Left ventricle myocardium inferior (tissue), 1 donor: ENCODE measurements around the gene CHSY1. TPM values are rescaled to one million over a fixed set of nuclear protein-coding genes. Genes with fewer than 3 reads are reported as not detected.

Experiments used
- DNase-seq: peaks from one replicate; pipeline ENCODE4 v3.0.0-alpha.2; 2020
- H3K27ac ChIP-seq: fragments of 200-600 bp; replicated peaks from 2 replicates; pipeline ENCODE4 v1.8.0; 2021
- H3K27me3 ChIP-seq: fragments of 200-600 bp; 2 replicates; pipeline ENCODE4 v1.8.0; 2021; ENCODE audit warnings: low read depth
- H3K36me3 ChIP-seq: fragments of 200-600 bp; 2 replicates; pipeline ENCODE4 v1.8.0; 2021
- H3K4me1 ChIP-seq: fragments of 200-600 bp; 2 replicates; pipeline ENCODE4 v1.8.0; 2021
- H3K4me3 ChIP-seq: fragments of 200-600 bp; 2 replicates; pipeline ENCODE4 v1.8.0; 2021; ENCODE audit warnings: mild to moderate bottlenecking, moderate library complexity
- H3K9me3 ChIP-seq: fragments of 200-600 bp; replicated peaks from 2 replicates; pipeline ENCODE4 v1.8.0; 2021
- intact Hi-C: fragments of 100-400 bp; cut with micrococcal nuclease; formaldehyde crosslinking; loops from one replicate; pipeline ENCODE4 v1.11.0; 2022
- total RNA-seq: library from RNA; stranded (reverse); fragmentation: NEBNext Ultra II Directional; extraction: Animal tissue kit (Norgen Biotek cat#: 25700); gene quantifications from one replicate; pipeline ENCODE4 v1.2.1, GENCODE V29; 2021
- TF ChIP-seq, protein P1 (sequence below): fragments of 200-600 bp; IDR thresholded peaks from 2 replicates; pipeline ENCODE4 v1.8.0; 2021; ENCODE audit warnings: antibody characterized with exemption, mild to moderate bottlenecking, borderline replicate concordance
- donor health status: DM: no; HTN: yes; CAD: no; lungs with severe emphysema.

CHSY1 gene
- total RNA-seq, 1 donor from 2014 or later = 15.1 TPM

DNA sequence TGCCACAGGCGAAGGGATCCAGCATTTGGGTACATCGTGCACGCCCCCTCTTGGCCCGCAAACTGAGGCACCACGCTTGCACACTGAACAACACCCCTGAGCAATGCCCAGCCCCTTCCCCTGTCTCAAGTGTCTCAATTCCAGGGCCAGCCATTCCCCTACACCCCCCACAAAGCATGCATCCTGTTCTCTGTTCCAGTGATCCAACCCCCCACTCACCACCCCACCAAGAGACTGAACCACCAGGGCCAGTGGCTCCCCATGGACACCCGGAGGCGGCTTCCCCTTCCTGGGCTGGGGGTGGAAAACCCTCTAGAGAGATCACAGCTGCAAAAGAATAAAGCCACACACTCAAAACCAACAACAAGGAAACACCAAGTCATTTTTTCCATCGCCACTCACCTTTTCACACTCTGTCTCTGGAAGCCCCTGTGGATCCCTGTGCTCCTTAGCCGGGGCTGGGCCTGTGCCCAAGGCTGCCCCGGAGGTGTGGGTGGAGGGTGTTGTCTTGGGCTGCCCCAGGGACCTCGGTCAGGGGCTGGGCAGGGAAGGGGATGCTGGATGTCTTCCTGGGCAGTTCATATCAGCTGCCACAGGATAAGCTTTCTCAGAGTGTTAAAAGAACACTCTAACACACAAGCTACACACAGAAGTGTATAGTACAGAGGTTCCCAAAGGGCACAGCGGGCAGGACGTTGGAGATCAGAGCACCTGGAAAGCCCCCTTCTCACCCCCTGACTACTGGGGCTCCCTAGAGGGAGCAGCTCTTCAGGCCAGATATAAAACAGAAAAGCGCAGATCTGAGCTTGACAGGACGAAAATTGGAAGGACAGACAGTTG, 92.5 kb downstream of the CHSY1 start:
- no peak for DNase-seq
- Histone ChIP-seq H3K4me1 (peaks cover 30% of the 10 kb centered on the region), H3K9me3 (peaks cover 6% of the 10 kb centered on the region), H3K4me3 (no peak overlapping the region), H3K36me3 (peaks cover 2% of the 10 kb centered on the region), H3K27ac (no peak overlapping the region), H3K27me3 (no peaks in the 10 kb centered on the region)
- TF ChIP-seq, protein P1, sequence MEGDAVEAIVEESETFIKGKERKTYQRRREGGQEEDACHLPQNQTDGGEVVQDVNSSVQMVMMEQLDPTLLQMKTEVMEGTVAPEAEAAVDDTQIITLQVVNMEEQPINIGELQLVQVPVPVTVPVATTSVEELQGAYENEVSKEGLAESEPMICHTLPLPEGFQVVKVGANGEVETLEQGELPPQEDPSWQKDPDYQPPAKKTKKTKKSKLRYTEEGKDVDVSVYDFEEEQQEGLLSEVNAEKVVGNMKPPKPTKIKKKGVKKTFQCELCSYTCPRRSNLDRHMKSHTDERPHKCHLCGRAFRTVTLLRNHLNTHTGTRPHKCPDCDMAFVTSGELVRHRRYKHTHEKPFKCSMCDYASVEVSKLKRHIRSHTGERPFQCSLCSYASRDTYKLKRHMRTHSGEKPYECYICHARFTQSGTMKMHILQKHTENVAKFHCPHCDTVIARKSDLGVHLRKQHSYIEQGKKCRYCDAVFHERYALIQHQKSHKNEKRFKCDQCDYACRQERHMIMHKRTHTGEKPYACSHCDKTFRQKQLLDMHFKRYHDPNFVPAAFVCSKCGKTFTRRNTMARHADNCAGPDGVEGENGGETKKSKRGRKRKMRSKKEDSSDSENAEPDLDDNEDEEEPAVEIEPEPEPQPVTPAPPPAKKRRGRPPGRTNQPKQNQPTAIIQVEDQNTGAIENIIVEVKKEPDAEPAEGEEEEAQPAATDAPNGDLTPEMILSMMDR = no peak
- intact Hi-C loops = no loop called here

DNA sequence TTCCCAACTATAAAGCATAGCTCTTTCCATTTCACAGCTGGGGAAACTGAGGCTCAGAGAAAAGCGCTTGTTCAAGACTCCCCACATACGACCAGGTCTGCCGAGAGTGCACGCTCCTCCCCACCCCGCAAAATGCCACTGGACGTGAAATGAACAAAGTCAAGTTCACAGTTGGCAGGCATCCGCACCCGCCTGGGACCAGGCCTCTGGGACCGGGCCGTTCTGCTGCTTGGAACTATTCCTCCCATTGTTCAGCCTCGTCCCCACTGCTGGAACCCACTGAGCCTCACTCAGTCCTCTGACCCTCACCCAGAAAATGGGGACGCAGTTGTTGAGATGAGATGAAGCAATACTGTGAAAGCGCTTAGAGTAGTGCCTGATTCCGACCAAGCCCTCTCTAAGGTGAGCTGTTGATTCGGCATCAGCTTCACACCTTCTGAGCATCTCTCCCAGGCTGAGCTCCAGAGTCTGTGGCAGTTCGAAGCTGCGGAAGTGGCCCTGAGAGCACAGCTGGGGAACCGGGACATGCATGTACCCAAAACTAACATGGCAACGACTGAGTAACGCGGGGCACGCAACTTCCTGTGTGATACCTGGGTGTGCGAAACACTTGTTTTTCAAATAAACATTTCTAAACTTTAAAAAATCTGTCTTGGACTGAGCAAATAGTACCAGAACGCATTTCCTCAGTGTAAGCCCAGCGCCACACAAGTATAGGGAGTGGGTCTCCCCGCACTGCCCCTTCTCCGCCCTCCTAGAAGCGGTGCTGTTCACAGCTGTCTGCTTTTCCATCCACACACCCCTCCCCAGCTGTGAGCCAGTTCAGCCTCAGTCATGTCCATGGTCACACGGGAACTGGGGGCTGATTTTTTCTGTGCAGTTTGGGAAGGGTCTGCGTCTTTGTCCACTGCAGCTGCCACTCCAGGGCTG, 93.4 kb downstream of the CHSY1 start:
- DNase-seq = no peak
- H3K4me1 ChIP-seq = peaks cover 29% of the 10 kb centered on the region
- no peaks in the 10 kb centered on the region for H3K27me3 ChIP-seq
- TF ChIP-seq, protein P1 = no peak
- intact Hi-C loops = no loop called here
- H3K9me3 ChIP-seq = no peaks in the 10 kb centered on the region
- H3K4me3 ChIP-seq = no peak overlapping the region
- H3K27ac ChIP-seq = no peak overlapping the region
- no peaks in the 10 kb centered on the region for H3K36me3 ChIP-seq

DNA sequence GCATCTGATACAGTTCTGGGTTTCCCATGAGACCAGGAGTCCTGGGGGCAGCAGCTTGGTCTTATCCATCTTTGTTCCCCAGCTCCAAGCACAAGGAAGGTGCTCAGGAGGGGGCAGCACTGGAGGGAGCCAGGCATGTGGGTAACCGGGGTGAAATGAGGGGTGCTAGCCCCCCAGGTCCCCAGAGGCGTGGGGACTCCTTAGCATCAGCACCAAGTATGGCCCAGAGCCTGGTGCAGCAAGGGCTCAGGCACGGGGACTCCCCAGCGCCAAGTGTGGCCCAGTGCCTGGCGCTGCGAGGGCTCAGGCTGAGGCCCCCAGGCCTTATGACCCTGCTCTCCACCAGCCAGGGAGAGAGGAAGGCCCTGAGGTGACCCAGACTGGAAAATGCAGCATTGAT, 94.1 kb downstream of the CHSY1 start:
- Histone ChIP-seq H3K4me1 (peaks cover 21% of the 10 kb centered on the region), H3K9me3 (no peaks in the 10 kb centered on the region), H3K4me3 (no peak overlapping the region), H3K27me3 (no peaks in the 10 kb centered on the region), H3K27ac (no peak overlapping the region), H3K36me3 (no peaks in the 10 kb centered on the region)
- TF ChIP-seq, protein P1 = no peak
- DNase-seq = no peak
- intact Hi-C loops = no loop called here

DNA sequence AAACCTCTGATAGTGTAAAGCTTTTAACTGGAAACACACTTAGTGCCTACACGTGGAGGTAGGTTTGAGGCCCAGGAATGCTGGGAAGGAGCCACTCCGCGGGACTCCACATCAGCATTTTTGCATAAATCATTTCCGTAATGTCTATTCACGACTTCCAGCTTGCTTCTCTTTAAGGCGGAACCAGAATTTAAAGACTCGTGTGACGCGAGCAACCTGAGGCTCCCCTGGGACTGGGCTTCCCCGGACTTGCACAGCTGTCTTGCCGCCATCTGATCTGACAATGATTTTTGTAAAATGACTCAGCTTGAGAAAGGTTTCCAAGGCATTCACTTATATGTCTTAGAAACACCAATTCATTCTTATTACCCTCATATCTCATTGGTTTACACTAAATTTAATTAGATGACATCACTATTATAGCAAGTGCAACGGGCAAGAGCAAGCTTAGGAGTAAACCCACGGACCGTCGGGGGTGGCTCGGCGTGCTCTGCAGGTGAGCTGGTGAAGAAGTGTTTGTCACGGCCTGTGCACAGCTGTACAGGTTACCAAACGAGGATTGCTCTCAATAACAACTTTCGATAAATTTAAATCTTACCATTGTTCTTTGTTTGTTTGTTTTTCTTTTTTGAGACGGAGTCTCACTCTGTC, 95.2 kb downstream of the CHSY1 start:
- no peaks in the 10 kb centered on the region for H3K36me3 ChIP-seq
- H3K27me3 ChIP-seq = no peaks in the 10 kb centered on the region
- DNase-seq = no peak
- peaks cover 11% of the 10 kb centered on the region for H3K4me1 ChIP-seq
- no peak overlapping the region for H3K4me3 ChIP-seq
- TF ChIP-seq, protein P1 = no peak
- H3K27ac ChIP-seq = no peak overlapping the region
- intact Hi-C loops = no loop called here
- no peaks in the 10 kb centered on the region for H3K9me3 ChIP-seq

DNA sequence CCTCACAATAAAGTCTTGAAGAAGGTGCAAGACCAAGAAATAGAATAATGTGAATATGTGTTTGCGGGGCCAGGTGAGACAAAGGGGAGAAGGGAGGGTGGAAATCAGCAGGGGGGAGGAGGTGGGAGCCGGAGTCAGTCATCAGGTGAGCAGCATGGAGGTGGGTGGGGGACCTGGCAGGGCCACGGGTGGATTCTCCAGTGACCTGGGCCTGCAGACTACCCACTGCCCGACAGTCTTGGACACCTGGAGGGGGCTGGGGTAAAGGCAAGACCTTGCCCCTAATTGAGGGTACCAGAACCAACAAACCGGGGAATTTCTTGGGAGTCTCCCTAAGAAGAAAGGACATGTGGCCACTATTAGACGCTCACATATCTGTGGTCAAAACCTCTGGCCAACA, 95.8 kb downstream of the CHSY1 start:
- Histone ChIP-seq H3K36me3 (no peaks in the 10 kb centered on the region), H3K4me3 (no peak overlapping the region), H3K27me3 (no peaks in the 10 kb centered on the region), H3K27ac (no peak overlapping the region), H3K4me1 (peaks cover 10% of the 10 kb centered on the region), H3K9me3 (no peaks in the 10 kb centered on the region)
- intact Hi-C loops = no loop called here
- no peak for DNase-seq
- TF ChIP-seq, protein P1 = no peak
